ENCODE results near the gene RAP1B.
"Not testable (repeated sequence)": the region's sequence is repeated elsewhere in the genome, so short reads cannot be mapped to it uniquely, and the experiment has no call there.

Gene RAP1B

GRCh38 chr12:68633614-68634558 lies 23.2 kb downstream of the RAP1B start:
- no peak for DNase-seq (ENCODE audit: low read depth in 2 of 2)

GRCh38 chr12:68636268-68636667 lies 25.6 kb downstream of the RAP1B start:
- no peak for DNase-seq (ENCODE audit: low read depth in 2 of 2)

- DNase-seq (ENCODE audit: low read depth in 2 of 2): not testable (repeated sequence)
Measured at GRCh38 chr12:68637439-68637838, 26.7 kb downstream of the RAP1B start.

- no peak for DNase-seq (ENCODE audit: low read depth in 2 of 2)
Measured at GRCh38 chr12:68638171-68638570, 27.5 kb downstream of the RAP1B start.

GRCh38 chr12:68638721-68639395 lies 28.2 kb downstream of the RAP1B start:
- no peak for DNase-seq (ENCODE audit: low read depth in 2 of 2)

- DNase-seq (ENCODE audit: low read depth in 2 of 2): no peak
Measured at GRCh38 chr12:68639396-68639767, 28.7 kb downstream of the RAP1B start.

- no peak for DNase-seq (ENCODE audit: low read depth in 2 of 2)
Measured at GRCh38 chr12:68641138-68641537, 30.4 kb downstream of the RAP1B start.

- DNase-seq (ENCODE audit: low read depth in 2 of 2): no peak
Measured at GRCh38 chr12:68646484-68646883, 35.8 kb downstream of the RAP1B start.

GRCh38 chr12:68647507-68647906 lies 36.8 kb downstream of the RAP1B start:
- no peak for DNase-seq (ENCODE audit: low read depth in 2 of 2)

- DNase-seq (ENCODE audit: low read depth in 2 of 2): no peak
Measured at GRCh38 chr12:68648179-68648578, 37.5 kb downstream of the RAP1B start.

GRCh38 chr12:68665016-68665569 lies 54.4 kb downstream of the RAP1B start:
- DNase-seq (ENCODE audit: low read depth in 2 of 2): no peak

GRCh38 chr12:68667291-68667690 lies 56.6 kb downstream of the RAP1B start:
- DNase-seq (ENCODE audit: low read depth in 2 of 2): no peak

- DNase-seq (ENCODE audit: low read depth in 2 of 2): no peak
Measured at GRCh38 chr12:68667896-68668295, 57.2 kb downstream of the RAP1B start.

GRCh38 chr12:68671179-68671578 lies 60.5 kb downstream of the RAP1B start:
- DNase-seq (ENCODE audit: low read depth in 2 of 2): no peak

- DNase-seq (ENCODE audit: low read depth in 2 of 2): no peak
Measured at GRCh38 chr12:68673788-68674187, 63.1 kb downstream of the RAP1B start.

- no peak for DNase-seq (ENCODE audit: low read depth in 2 of 2)
Measured at GRCh38 chr12:68674376-68674775, 63.7 kb downstream of the RAP1B start.

GRCh38 chr12:68675101-68675842 lies 64.6 kb downstream of the RAP1B start:
- DNase-seq (ENCODE audit: low read depth in 2 of 2): peak; percentile 16 to 21

GRCh38 chr12:68676854-68677253 lies 66.2 kb downstream of the RAP1B start:
- DNase-seq (ENCODE audit: low read depth in 2 of 2): not testable (repeated sequence)

- no peak for DNase-seq (ENCODE audit: low read depth in 2 of 2)
Measured at GRCh38 chr12:68686262-68686594, 75.5 kb downstream of the RAP1B start.

- DNase-seq (ENCODE audit: low read depth in 2 of 2): peak; percentile 95 to 96
Measured at GRCh38 chr12:68686595-68687521, 76.2 kb downstream of the RAP1B start, which contains the start of gene NUP107. Gene NUP107 (plus strand): TSS chr12:68686978. CDS start chr12:68687066, 88 bp downstream.

GRCh38 chr12:68695454-68695853 lies 84.8 kb downstream of the RAP1B start:
- no peak for DNase-seq (ENCODE audit: low read depth in 2 of 2)
